Stimulated activated CD4-positive, alpha-beta T cell treated with anti-CD3 and anti-CD28 coated beads, Interleukin-15, amount 100 ng/mL, for 48 hours (primary cell): ENCODE measurements around the gene DCTN1.

ENCODE experiments used
- DNase-seq, 2 donors: peaks; one replicate each; pipeline ENCODE4 v3.0.0-alpha.2; 2020; ENCODE audit warnings: low read depth in 2 of 2

The DCTN1 gene

DNA sequence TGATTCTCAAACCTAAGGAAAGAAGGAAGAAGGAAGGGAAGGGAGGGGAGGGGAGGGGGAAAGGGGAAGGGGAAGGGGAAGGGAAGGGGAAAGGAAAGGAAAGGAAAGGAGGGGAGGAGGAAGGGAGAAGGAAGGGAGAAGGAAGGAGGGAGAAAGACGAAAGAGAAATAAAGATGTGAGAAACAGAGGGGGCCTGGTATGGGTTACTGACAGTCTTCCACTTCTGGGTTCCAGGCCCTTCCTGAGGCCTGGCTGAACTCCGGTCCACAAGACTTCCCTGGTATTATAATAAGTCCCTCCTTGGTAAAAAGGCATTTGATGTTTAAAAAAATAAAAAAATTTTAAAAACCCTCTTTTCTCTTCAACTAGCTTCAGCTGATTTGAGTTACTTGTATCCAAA, 54.3 kb downstream of the DCTN1 start:
- DNase-seq: no peak

DNA sequence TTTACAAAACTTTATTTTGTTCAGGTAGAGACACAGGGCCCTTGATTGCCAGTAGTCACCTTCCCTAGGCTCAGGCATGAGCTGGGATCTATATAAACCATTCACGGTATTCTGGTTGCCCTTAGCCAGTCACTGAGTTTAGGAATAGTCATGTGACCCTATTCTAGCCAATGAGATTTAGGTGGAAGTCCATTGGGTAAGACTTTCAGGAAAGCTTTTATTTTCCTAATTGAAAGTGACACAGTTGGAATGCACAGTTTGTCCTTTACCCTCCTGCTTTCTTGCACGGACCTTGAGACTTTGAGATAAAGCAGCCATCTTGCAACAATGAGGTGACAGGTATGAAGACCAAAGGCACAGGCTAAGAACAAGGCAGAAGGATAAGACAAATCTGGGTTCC, 58.4 kb downstream of the DCTN1 start:
- no peak for DNase-seq

DNA sequence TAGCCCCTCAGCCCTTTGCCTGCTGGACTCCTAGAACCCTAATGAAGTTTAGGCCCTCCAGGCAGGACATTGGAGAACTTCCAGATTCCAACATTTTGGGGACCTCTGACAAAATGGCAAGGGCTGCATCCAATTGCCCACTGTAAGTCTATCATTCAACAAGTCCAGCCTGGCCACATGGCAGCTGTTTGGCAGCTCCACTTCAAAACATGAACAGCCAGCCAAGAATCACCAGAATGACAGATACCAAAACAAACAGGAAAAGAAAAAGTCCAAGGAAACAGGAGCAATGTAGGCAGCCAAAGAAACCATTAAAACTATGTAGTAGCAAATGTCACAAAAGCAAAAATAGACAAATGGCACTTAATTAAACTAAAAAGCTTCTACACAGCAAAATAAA, 62.4 kb downstream of the DCTN1 start:
- DNase-seq: no peak

DNA sequence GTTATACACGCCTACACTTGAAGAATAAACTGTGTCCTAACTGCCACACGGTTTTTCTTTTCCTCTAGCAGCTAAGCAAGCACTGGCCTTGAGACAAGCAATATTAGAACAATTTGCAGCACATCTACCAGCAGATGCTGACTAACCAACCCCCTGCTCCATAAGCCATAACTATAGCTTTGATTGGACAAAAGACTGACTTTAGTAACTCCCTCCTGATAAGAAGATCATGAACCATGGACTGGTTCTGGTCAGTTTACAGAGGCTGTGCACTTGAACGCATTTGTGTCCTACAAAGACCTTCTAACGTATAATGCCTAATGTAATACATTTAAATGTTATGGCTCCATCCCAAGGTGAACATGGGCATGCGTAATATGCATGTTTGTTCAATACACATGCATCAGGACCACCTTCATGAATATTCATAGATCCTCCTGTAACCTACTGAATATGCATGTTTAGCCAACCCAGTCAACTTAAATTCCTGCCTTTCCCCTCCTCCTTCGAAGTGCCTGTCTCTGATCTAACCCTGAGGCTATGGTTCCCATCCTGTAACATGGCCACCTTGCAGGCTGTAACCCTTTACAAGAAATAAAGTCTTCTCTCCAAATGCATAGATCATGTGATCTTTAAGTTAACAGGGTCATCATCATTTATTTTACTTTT, 63.4 kb downstream of the DCTN1 start:
- DNase-seq: no peak

DNA sequence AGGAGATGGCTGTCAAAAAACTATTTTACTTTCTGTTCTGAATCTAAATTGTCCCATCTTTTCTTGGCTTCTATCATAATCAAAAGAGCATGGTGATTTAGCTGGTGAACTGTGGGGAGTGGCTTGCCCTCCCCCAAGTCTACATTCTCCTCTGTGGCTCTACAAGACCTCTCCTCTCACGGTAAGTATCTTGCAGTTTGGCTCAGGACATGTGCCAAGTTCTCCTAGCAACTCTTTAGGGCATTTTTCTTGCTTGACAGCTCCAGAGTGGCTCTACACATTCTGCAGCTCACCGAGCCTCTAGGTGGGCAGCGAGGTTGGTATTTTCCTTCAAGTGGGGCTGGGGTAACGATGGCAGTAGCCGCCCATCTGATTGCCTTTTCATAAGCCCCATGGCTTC, 66.0 kb downstream of the DCTN1 start:
- no peak for DNase-seq

DNA sequence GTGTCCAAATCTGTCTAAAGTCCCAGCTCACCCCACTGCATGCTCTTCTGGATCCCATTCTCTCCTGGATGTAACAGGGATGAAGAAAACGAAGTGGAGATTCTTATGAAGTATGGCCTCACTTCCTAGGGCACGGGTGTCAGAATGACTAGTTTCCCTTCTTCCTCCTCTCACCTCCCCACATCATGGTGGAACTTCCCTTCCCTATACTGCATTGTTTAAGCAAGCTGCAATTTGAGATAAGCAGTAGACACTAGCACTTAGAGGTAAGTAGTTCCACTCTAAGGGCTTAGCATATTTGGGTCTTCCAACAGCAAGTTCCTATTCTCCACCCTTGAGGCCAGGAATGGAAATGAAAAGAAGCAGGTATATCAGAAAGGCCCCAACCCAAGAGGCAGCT, 66.6 kb downstream of the DCTN1 start:
- no peak for DNase-seq

DNA sequence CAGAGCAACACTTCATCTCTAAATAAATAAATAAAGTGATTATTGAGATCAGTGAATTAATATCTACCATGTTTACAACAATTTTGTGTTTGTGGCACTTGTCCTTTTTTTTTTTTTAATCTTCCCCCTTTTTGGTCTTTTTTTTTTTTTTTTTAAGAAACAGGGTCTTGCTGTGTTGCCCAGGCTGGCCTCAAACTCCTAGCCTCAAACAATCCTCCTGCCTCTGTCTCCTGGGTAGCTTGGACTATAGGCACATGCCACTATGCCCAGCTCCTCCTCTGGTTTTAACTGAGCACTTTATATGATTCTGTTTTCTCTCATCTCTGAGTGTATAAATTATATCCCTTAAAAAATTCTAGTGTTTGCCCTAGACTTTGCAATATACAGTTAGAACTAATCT, 67.2 kb downstream of the DCTN1 start:
- no peak for DNase-seq
